H9 (cell line): ENCODE measurements around the gene TRAF7. TPM values are rescaled to one million over a fixed set of nuclear protein-coding genes. Genes with fewer than 3 reads are reported as not detected.
A peak's percentile ranks its signal among the peaks of the same experiment; 100 is the strongest.

Experiments used
- DNase-seq: peaks from one replicate; pipeline ENCODE4 v3.0.0-alpha.2; 2017
- H2AFZ ChIP-seq: one replicate; pipeline ENCODE4 v1.6.1; 2013; ENCODE audit warnings: mild to moderate bottlenecking, low read length, control low read depth, moderate library complexity
- H2AK5ac ChIP-seq: 2 replicates; pipeline ENCODE4 v1.6.1; 2013; ENCODE audit warnings: low read length, control low read depth, mixed read lengths; ENCODE audit not compliant: insufficient read length
- H2BK120ac ChIP-seq: one replicate; pipeline ENCODE4 v1.6.1; 2013; ENCODE audit warnings: low read depth, mild to moderate bottlenecking, low read length, control low read depth, inconsistent platforms; ENCODE audit not compliant: poor library complexity, severe bottlenecking
- H2BK12ac ChIP-seq: 2 replicates; pipeline ENCODE4 v1.6.1; 2013; ENCODE audit warnings: low read length, control low read depth, mixed read lengths, low read depth; ENCODE audit not compliant: insufficient read length
- H2BK15ac ChIP-seq: 2 replicates; pipeline ENCODE4 v1.6.1; 2013; ENCODE audit warnings: low read depth, low read length, control low read depth
- H2BK20ac ChIP-seq: one replicate; pipeline ENCODE4 v1.6.1; 2013; ENCODE audit warnings: low read depth, mild to moderate bottlenecking, low read length, control low read depth, inconsistent platforms; ENCODE audit not compliant: poor library complexity, severe bottlenecking
- H2BK5ac ChIP-seq: 2 replicates; pipeline ENCODE4 v1.6.1; 2013; ENCODE audit warnings: low read length, control low read depth, mixed read lengths; ENCODE audit not compliant: insufficient read length
- H3K14ac ChIP-seq: 2 replicates; pipeline ENCODE4 v1.6.1; 2013; ENCODE audit warnings: low read length, control low read depth; ENCODE audit not compliant: insufficient read depth
- H3K18ac ChIP-seq: 2 replicates; pipeline ENCODE4 v1.6.1; 2013; ENCODE audit warnings: low read depth, mild to moderate bottlenecking, mixed read lengths, low read length, control low read depth; ENCODE audit not compliant: insufficient read length
- H3K23ac ChIP-seq: 2 replicates; pipeline ENCODE4 v1.6.1; 2013; ENCODE audit warnings: low read length, control low read depth, mixed read lengths, low read depth; ENCODE audit not compliant: insufficient read length
- H3K23me2 ChIP-seq: 2 replicates; pipeline ENCODE4 v1.6.1; 2013; ENCODE audit warnings: low read depth, mild to moderate bottlenecking, mixed read lengths, low read length, control low read depth; ENCODE audit not compliant: insufficient read length, poor library complexity, severe bottlenecking
- H3K27ac ChIP-seq: 2 replicates; pipeline ENCODE4 v1.5.1; 2013; ENCODE audit warnings: low read length, control low read depth, mixed read lengths, low read depth; ENCODE audit not compliant: insufficient read length
- H3K27me3 ChIP-seq: 2 replicates; pipeline ENCODE4 v1.6.1; 2013; ENCODE audit warnings: low read length, control low read depth, inconsistent platforms; ENCODE audit not compliant: insufficient read depth
- H3K4ac ChIP-seq: 2 replicates; pipeline ENCODE4 v1.6.1; 2013; ENCODE audit warnings: low read depth, mild to moderate bottlenecking, control low read depth, inconsistent platforms, low read length, moderate library complexity
- H3K4me1 ChIP-seq: 2 replicates; pipeline ENCODE4 v1.6.1; 2013; ENCODE audit warnings: low read length, control low read depth, inconsistent platforms; ENCODE audit not compliant: insufficient read depth
- H3K4me2 ChIP-seq: 2 replicates; pipeline ENCODE4 v1.6.1; 2013; ENCODE audit warnings: low read length, control low read depth, mixed read lengths; ENCODE audit not compliant: insufficient read length, insufficient read depth
- H3K56ac ChIP-seq: 2 replicates; pipeline ENCODE4 v1.6.1; 2013; ENCODE audit warnings: low read depth, mild to moderate bottlenecking, mixed read lengths, low read length, control low read depth; ENCODE audit not compliant: insufficient read length
- H3K79me1 ChIP-seq: 2 replicates; pipeline ENCODE4 v1.6.1; 2013; ENCODE audit warnings: low read depth, mild to moderate bottlenecking, moderate library complexity, low read length, control low read depth, inconsistent platforms; ENCODE audit not compliant: insufficient read depth, poor library complexity, severe bottlenecking
- H3K79me2 ChIP-seq: 2 replicates; pipeline ENCODE4 v1.6.1; 2013; ENCODE audit warnings: low read length, control low read depth, inconsistent platforms; ENCODE audit not compliant: insufficient read depth
- H3K9ac ChIP-seq: 2 replicates; pipeline ENCODE4 v1.6.1; 2013; ENCODE audit warnings: low read length, control low read depth, mixed read lengths; ENCODE audit not compliant: insufficient read length; ENCODE audit errors: extremely low read depth
- H3K9me3 ChIP-seq: one replicate; pipeline ENCODE4 v1.6.1; 2013; ENCODE audit warnings: low read depth, low read length, inconsistent platforms; ENCODE audit not compliant: control insufficient read depth
- H3T11ph ChIP-seq: one replicate; pipeline ENCODE4 v1.6.1; 2013; ENCODE audit warnings: mild to moderate bottlenecking, low read length, control low read depth, inconsistent platforms
- H4K20me1 ChIP-seq: one replicate; pipeline ENCODE4 v1.6.1; 2013; ENCODE audit not compliant: control insufficient read depth, insufficient read length, insufficient read depth
- H4K5ac ChIP-seq: 2 replicates; pipeline ENCODE4 v1.6.1; 2013; ENCODE audit warnings: low read depth, mild to moderate bottlenecking, mixed read lengths, low read length, control low read depth; ENCODE audit not compliant: insufficient read length
- H4K8ac ChIP-seq: replicated peaks from 2 replicates; pipeline ENCODE4 v1.6.1; 2013; ENCODE audit warnings: low read length, control low read depth, mixed read lengths, low read depth; ENCODE audit not compliant: insufficient read length
- H4K91ac ChIP-seq: 2 replicates; pipeline ENCODE4 v1.6.1; 2013; ENCODE audit warnings: low read depth, mild to moderate bottlenecking, moderate library complexity, mixed read lengths, low read length, control low read depth; ENCODE audit not compliant: insufficient read length
- H3K27ac Mint-ChIP-seq, 3 experiments: 2 replicates in 2 of 3; 3 replicates in 1 of 3; pipeline ENCODE4 v1.8.0; 2020 to 2021; ENCODE audit warnings: mixed read lengths in 3 of 3, mild to moderate bottlenecking in 1 of 3, moderate library complexity in 1 of 3
- H3K27me3 Mint-ChIP-seq: 2 replicates; pipeline ENCODE4 v1.8.0; 2021; ENCODE audit warnings: low read depth, mild to moderate bottlenecking, moderate library complexity, mixed read lengths
- H3K36me3 Mint-ChIP-seq, 3 experiments: 2 replicates in 2 of 3; 3 replicates in 1 of 3; pipeline ENCODE4 v1.8.0; 2020 to 2021; ENCODE audit warnings: low read depth in 3 of 3, mixed read lengths in 3 of 3; ENCODE audit not compliant: insufficient read depth in 1 of 3
- H3K4me1 Mint-ChIP-seq, 2 experiments: 2 replicates each; pipeline ENCODE4 v1.8.0; 2020; ENCODE audit warnings: mixed read lengths in 2 of 2
- H3K4me3 Mint-ChIP-seq, 2 experiments: 2 replicates in 1 of 2; 3 replicates in 1 of 2; pipeline ENCODE4 v1.8.0; 2020 to 2021; ENCODE audit warnings: mild to moderate bottlenecking in 2 of 2, mixed read lengths in 2 of 2, moderate library complexity in 1 of 2
- H3K9me3 Mint-ChIP-seq, 2 experiments: 2 replicates in 1 of 2; 3 replicates in 1 of 2; pipeline ENCODE4 v1.8.0; 2020; ENCODE audit warnings: mild to moderate bottlenecking in 2 of 2, mixed read lengths in 2 of 2, moderate library complexity in 1 of 2
- CTCF ChIP-seq: fragments of 200-600 bp; sonication (generic); conservative IDR thresholded peaks from 3 replicates; pipeline ENCODE4 v1.8.0; 2021; ENCODE audit warnings: antibody characterized with exemption, mild to moderate bottlenecking
- WGBS: extraction: QIAGEN DNeasy Blood & Tissue Kit; methylation state at CpG from one replicate; pipeline ENCODE4 v1.1.7; 2013; ENCODE audit warnings: missing lambda C conversion rate, low lambda C conversion rate, mixed read lengths; ENCODE audit not compliant: insufficient read length; ENCODE audit errors: extremely low coverage; 5-methylcytosine and 5-hydroxymethylcytosine counted together
- total RNA-seq: library from RNA; stranded (reverse); gene quantifications from 2 replicates; pipeline ENCODE4 v1.2.1, GENCODE V29; 2021

TRAF7 gene
- total RNA-seq, 1 experiment from 2014 or later, result 108 TPM

- no peak overlapping the region for H2BK120ac ChIP-seq
- H3K9ac ChIP-seq, result no peak overlapping the region
- H2AFZ ChIP-seq, result no peak overlapping the region
- H2BK5ac ChIP-seq, result no peak overlapping the region
- H3K4ac ChIP-seq, result no peak overlapping the region
- no CpG with 5 or more reads among the region's 106 CpGs for WGBS
- H3K23ac ChIP-seq, result no peak overlapping the region
- H2BK15ac ChIP-seq, result no peak overlapping the region
- H3K18ac ChIP-seq, result no peak overlapping the region
- Mint-ChIP-seq H3K9me3 (no peaks in the 10 kb centered on the region), H3K4me3 (peak overlapping the region in 1 of 2 experiments; percentile 20; a peak in 1 of 5 replicates), H3K27me3 (no peaks in the 10 kb centered on the region), H3K4me1 (peaks cover 3 to 7% of the 10 kb centered on the region in 2 experiments), H3K36me3 (peaks cover 10 to 36% (median 34%) of the 10 kb centered on the region in 3 experiments), H3K27ac (no peak overlapping the region)
- no peak for TF ChIP-seq CTCF
- no peaks in the 10 kb centered on the region for H3K9me3 ChIP-seq
- no peak overlapping the region for H4K91ac ChIP-seq
- H2BK20ac ChIP-seq, result no peak overlapping the region
- H3K23me2 ChIP-seq, result peaks cover 4% of the 10 kb centered on the region
- no peak overlapping the region for H3T11ph ChIP-seq
- no peaks in the 10 kb centered on the region for H3K4me1 ChIP-seq
- H3K14ac ChIP-seq, result no peak overlapping the region
- H3K27me3 ChIP-seq, result no peaks in the 10 kb centered on the region
- H3K27ac ChIP-seq, result no peak overlapping the region
- peak; percentile 92 for DNase-seq
- H4K20me1 ChIP-seq, result no peaks in the 10 kb centered on the region
- no peak overlapping the region for H2BK12ac ChIP-seq
- no peak overlapping the region for H3K4me2 ChIP-seq
- H4K5ac ChIP-seq, result no peak overlapping the region
- no peaks in the 10 kb centered on the region for H3K79me2 ChIP-seq
- H4K8ac ChIP-seq, result no peak overlapping the region
- H3K56ac ChIP-seq, result no peak overlapping the region
- no peak overlapping the region for H2AK5ac ChIP-seq
- no peaks in the 10 kb centered on the region for H3K79me1 ChIP-seq
Observed at GRCh38 chr16:2178321-2179106, 22.9 kb downstream of the TRAF7 start.
